Measurements from ENCODE around the gene GATAD2A. TPM values are rescaled to one million over a fixed set of nuclear protein-coding genes. Genes with fewer than 3 reads are reported as not detected.

GATAD2A gene
- total RNA-seq, 4 donors from 2014 or later, result 17.7 to 51.4 (median 40.1) TPM

DNA sequence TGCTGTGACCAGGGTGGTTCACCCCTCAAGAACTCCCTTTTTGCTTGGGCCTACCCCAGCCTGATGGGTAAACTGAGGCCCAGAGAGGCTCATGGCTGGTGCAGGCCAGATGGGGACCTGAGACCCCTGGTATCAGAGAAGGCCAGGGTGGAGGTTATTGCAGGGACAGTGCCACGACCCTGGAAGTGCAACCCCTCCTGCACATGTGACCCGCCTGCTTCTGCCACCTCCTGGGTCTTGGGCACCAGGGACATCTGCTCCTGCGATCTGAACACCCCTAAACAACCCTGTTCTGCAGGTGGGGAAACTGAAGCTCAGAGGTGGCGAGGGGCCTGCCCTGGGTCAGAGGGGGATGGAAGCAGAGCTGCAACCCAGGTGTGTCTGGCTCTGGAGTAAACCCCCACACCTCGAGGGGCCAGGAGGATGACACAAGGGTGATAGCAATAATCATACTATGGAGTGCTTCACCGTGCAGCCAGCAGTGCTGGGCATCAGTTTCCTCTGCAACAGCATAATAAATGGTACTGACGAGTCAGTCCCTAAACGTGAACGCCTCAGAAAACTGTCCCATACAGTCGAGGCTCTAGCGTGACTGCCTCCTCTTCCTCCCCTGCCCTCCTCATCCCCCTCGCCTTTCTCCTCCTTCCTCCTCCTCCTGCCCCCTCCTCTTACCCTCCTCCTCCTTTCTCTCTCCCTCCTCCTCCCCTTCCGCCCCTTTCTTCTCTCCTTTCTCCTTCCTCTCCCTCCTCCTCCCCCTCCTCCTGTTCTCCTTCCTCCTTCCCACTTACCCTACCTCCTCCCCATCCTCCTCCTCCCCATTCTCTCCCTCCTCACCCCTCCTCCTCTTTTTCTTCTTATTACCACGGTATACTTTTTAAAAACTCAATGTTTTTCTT, 127.6 kb downstream of the GATAD2A start:
- Histone ChIP-seq H3K4me1 (peaks cover 0 to 10% of the 10 kb centered on the region in 2 donors), H3K9me3 (no peaks in the 10 kb centered on the region), H3K36me3 (peaks cover 0 to 3% of the 10 kb centered on the region in 2 donors), H3K27me3 (peaks cover 8 to 11% (median 10%) of the 10 kb centered on the region in 3 donors), H3K27ac (no peak overlapping the region), H3K4me3 (no peak overlapping the region)
- in situ Hi-C loops (cut with MboI; ENCODE audit: low sequenced_read_pairs in 4 of 4), result loop anchor here (5.0 to 25.0 kb wide), 5 partner anchors 109 to 429 kb away; partner anchors contain the start of gene GMIP (in 2 of the 4)
- DNase-seq (no peak), ATAC-seq (no peak)
- intact Hi-C loops (cut with DNase I; ENCODE audit: low total_unique reads), result loop anchor here (1.0 to 2.0 kb wide), 3 partner anchors 111 to 744 kb away; no protein-coding TSS in a partner anchor
- TF ChIP-seq, protein P1, sequence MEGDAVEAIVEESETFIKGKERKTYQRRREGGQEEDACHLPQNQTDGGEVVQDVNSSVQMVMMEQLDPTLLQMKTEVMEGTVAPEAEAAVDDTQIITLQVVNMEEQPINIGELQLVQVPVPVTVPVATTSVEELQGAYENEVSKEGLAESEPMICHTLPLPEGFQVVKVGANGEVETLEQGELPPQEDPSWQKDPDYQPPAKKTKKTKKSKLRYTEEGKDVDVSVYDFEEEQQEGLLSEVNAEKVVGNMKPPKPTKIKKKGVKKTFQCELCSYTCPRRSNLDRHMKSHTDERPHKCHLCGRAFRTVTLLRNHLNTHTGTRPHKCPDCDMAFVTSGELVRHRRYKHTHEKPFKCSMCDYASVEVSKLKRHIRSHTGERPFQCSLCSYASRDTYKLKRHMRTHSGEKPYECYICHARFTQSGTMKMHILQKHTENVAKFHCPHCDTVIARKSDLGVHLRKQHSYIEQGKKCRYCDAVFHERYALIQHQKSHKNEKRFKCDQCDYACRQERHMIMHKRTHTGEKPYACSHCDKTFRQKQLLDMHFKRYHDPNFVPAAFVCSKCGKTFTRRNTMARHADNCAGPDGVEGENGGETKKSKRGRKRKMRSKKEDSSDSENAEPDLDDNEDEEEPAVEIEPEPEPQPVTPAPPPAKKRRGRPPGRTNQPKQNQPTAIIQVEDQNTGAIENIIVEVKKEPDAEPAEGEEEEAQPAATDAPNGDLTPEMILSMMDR (IDR thresholded peaks at IDR 0.05 in 4 of 5, conservative IDR thresholded peaks at IDR 0.05 in 1 of 5), result no peak
- TF ChIP-seq POLR2A (IDR thresholded peaks at IDR 0.05), result no peak

DNA sequence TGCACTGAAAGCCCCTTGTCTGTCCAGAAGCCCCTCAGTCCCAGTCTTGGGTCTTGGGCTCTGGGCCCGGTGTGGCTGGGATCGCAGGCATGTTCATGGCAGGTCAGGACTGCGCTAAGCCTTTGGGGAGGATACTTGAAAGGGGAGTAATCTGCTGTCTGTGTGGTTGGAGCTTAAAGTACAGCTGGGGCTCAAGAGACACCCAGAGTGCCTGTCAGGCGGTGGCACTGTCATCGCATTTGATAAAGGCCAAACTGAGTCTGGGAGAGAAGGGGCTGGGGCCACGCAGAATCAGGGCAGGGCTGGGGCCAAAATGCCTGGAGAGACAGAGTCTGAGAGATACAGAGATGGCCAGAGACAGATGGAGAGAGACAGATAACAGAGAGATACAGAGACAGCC, 128.4 kb downstream of the GATAD2A start:
- TF ChIP-seq POLR2A (IDR thresholded peaks at IDR 0.05), result no peak
- TF ChIP-seq, protein P1 (IDR thresholded peaks at IDR 0.05 in 4 of 5, conservative IDR thresholded peaks at IDR 0.05 in 1 of 5), result no peak
- no peaks in the 10 kb centered on the region for H3K9me3 ChIP-seq
- no peak for DNase-seq
- no peak for ATAC-seq
- in situ Hi-C loops (cut with MboI; ENCODE audit: low sequenced_read_pairs in 4 of 4), result loop anchor here (5.0 to 25.0 kb wide), 5 partner anchors 108 to 428 kb away; partner anchors contain the start of gene GMIP (in 2 of the 4)
- no peak overlapping the region for H3K27ac ChIP-seq
- intact Hi-C loops (cut with DNase I; ENCODE audit: low total_unique reads), result loop anchor here (2.0 kb wide), 2 partner anchors 425 to 743 kb away; no protein-coding TSS in a partner anchor
- peaks cover 16 to 19% (median 17%) of the 10 kb centered on the region in 3 donors for H3K27me3 ChIP-seq
- peaks cover 0 to 17% of the 10 kb centered on the region in 2 donors for H3K4me1 ChIP-seq
- no peaks in the 10 kb centered on the region for H3K36me3 ChIP-seq
- H3K4me3 ChIP-seq, result no peak overlapping the region

DNA sequence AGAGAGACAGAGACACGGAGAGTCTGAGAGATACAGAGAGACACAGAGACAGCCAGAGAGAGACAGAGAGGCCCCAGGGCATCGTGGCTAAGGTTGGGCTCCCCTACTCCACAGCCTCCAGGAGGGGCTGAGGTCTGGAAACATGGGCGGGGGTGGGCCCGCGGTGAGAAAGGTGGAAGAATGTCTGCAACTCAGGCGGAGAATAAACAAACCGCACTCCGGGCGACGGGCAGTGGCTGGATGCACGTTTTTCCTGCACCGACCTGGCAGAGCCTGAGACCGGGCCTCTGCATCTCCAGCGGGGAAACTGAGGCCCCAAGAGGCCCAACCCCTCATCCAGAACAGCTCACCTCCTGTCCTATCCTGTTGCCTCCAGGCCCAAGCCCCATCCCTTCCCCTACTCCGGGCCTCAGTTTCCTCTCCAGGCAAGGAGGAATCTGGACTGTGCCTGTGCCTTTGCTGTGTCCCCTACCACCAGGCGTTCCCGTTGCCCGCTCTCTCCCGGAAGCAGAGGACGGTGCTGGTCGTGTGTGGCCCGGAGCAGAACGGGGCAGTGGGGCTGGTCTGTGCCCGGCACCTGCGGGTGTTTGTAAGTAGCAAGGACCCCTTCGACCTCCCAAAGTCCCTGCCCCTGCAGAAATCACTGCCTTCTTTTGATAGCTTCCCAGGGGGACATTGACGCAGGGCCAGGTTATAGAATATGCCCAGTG, 129.2 kb downstream of the GATAD2A start:
- Histone ChIP-seq H3K36me3 (no peaks in the 10 kb centered on the region), H3K27me3 (peaks cover 21 to 26% (median 25%) of the 10 kb centered on the region in 3 donors), H3K4me1 (peaks cover 0 to 17% of the 10 kb centered on the region in 2 donors), H3K4me3 (no peak overlapping the region), H3K9me3 (no peaks in the 10 kb centered on the region), H3K27ac (no peak overlapping the region)
- DNase-seq, result no peak
- in situ Hi-C loops (cut with MboI; ENCODE audit: low sequenced_read_pairs in 4 of 4) (loop anchor here (5.0 to 25.0 kb wide), 5 partner anchors 108 to 428 kb away; partner anchors contain the start of gene GMIP (in 2 of the 4)), intact Hi-C loops (cut with DNase I; ENCODE audit: low total_unique reads) (no loop called here)
- no peak for TF ChIP-seq POLR2A (IDR thresholded peaks at IDR 0.05)
- TF ChIP-seq, protein P1 (IDR thresholded peaks at IDR 0.05 in 4 of 5, conservative IDR thresholded peaks at IDR 0.05 in 1 of 5), result no peak
- ATAC-seq, result no peak

DNA sequence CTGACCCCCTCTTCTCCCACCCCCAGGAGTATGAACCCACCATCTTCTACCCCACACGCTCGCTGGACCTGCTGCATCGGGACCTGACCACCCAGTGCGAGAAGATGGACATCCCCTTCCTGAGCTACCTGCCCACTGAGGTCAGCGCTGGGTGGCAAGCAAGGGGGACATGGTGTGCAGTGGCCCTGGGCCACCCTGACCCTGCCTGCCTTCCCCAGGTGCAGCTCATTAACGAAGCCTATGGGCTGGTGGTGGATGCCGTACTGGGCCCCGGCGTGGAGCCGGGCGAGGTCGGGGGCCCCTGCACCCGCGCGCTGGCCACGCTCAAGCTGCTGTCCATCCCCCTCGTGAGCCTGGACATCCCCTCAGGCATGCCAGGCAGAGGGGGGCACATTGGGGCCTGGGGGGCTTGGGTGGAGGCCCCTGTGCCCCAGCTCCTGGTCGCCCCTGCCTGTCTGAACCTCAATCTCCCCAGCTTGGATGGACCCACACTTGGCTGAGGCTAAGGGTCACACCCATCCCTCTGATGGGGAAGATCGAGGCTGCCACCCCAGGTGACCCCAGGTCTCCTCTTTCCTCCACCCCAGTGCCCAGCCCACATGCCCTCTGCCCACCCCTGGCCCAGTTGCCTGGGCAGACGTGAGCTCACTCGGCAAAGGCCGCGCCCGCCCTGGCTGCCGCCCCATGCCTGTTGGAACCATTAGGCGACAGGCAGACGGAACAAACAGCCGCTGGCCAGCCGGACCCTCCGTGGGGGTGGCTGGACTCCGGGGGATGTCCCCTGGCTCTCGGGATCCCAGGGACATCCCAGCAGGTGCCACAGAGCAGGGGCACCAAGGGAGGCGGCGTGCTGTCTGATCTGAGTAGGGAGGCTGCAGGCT, 130.1 kb downstream of the GATAD2A start:
- no peak overlapping the region for H3K4me3 ChIP-seq
- peaks cover 24 to 35% (median 34%) of the 10 kb centered on the region in 3 donors for H3K27me3 ChIP-seq
- no peak overlapping the region for H3K27ac ChIP-seq
- H3K4me1 ChIP-seq, result peaks cover 0 to 17% of the 10 kb centered on the region in 2 donors
- no peaks in the 10 kb centered on the region for H3K9me3 ChIP-seq
- intact Hi-C loops (cut with DNase I; ENCODE audit: low total_unique reads) (no loop called here), in situ Hi-C loops (cut with MboI; ENCODE audit: low sequenced_read_pairs in 4 of 4) (loop anchor here (10.0 to 25.0 kb wide), 4 partner anchors 109 to 427 kb away; partner anchors contain the start of gene GMIP (in 1 of the 4))
- H3K36me3 ChIP-seq, result no peaks in the 10 kb centered on the region
- ATAC-seq (no peak), DNase-seq (no peak)
- TF ChIP-seq, protein P1 (IDR thresholded peaks at IDR 0.05 in 4 of 5, conservative IDR thresholded peaks at IDR 0.05 in 1 of 5), result no peak
- no peak for TF ChIP-seq POLR2A (IDR thresholded peaks at IDR 0.05)
